Panc1 (cell line): Measurements from ENCODE around the gene TGFBI.

Source experiments
- CTCF ChIP-seq: fragments of 450-650 bp; IDR thresholded peaks from 2 replicates; pipeline ENCODE4 v1.5.1; 2017; ENCODE audit warnings: mild to moderate bottlenecking
- POLR2AphosphoS5 ChIP-seq: IDR thresholded peaks from 2 replicates; pipeline ENCODE4 v1.6.1; 2012; ENCODE audit warnings: mild to moderate bottlenecking, low read depth, low read length, moderate library complexity
- REST ChIP-seq, 2 experiments: IDR thresholded peaks; 2 replicates each; pipeline ENCODE4 v1.6.1; 2011 to 2012; ENCODE audit warnings: low read depth in 2 of 2, control low read depth in 1 of 2, low read length in 1 of 2, mild to moderate bottlenecking in 1 of 2, moderate library complexity in 1 of 2; ENCODE audit not compliant: insufficient read depth in 1 of 2
- SIN3A ChIP-seq: IDR thresholded peaks from 2 replicates; pipeline ENCODE4 v1.6.1; 2012; ENCODE audit warnings: low read depth, mild to moderate bottlenecking, low read length, moderate library complexity, borderline replicate concordance; ENCODE audit not compliant: insufficient read depth
- TCF7L2 ChIP-seq: IDR thresholded peaks from 2 replicates; pipeline ENCODE4 v1.6.1; 2011; ENCODE audit warnings: mild to moderate bottlenecking, low read depth, low read length, inconsistent platforms

GRCh38 chr5:136057401-136058038 is 28.7 kb downstream of the TGFBI start:
- no peak for TF ChIP-seq POLR2AphosphoS5
- TF ChIP-seq CTCF: no peak
- TF ChIP-seq TCF7L2: no peak
- TF ChIP-seq REST (IDR thresholded peaks at IDR 0.05; ENCODE audit: insufficient read depth in 1 of 2, low read depth in 2 of 2, low read length in 1 of 2): no peak
- no peak for TF ChIP-seq SIN3A
